ENCODE data around the gene PPP6C.

GRCh38 chr9:125156551-125156950 lies 33.1 kb downstream of the PPP6C start:
- TF ChIP-seq EZH2phosphoT487 (IDR thresholded peaks at IDR 0.05; ENCODE audit: insufficient read depth, low read depth) = no peak
- TF ChIP-seq EZH2 (IDR thresholded peaks at IDR 0.05; ENCODE audit: insufficient read depth, poor library complexity, severe bottlenecking) = no peak

Data from GM23248 (cell line).